Epithelial cell of prostate (primary cell): ENCODE data around the gene ITIH2.
"Not testable (repeated sequence)": the region's sequence is repeated elsewhere in the genome, so short reads cannot be mapped to it uniquely, and the experiment has no call there.

Experiments
- DNase-seq: peaks from one replicate; pipeline ENCODE4 v3.0.0-alpha.2; 2011; ENCODE audit warnings: low read depth, low spot score
- H3K27ac ChIP-seq: fragments of 450-650 bp; 2 replicates; pipeline ENCODE4 v1.5.1; 2017; ENCODE audit warnings: mild to moderate bottlenecking

The ITIH2 gene

GRCh38 chr10:7690885-7691597 lies 12.1 kb upstream of the ITIH2 start:
- not testable (repeated sequence) for DNase-seq, H3K27ac ChIP-seq

- not testable (repeated sequence) for DNase-seq, H3K27ac ChIP-seq
These were observed 10.7 kb upstream of the ITIH2 start for GRCh38 chr10:7692368-7692767.

DNA sequence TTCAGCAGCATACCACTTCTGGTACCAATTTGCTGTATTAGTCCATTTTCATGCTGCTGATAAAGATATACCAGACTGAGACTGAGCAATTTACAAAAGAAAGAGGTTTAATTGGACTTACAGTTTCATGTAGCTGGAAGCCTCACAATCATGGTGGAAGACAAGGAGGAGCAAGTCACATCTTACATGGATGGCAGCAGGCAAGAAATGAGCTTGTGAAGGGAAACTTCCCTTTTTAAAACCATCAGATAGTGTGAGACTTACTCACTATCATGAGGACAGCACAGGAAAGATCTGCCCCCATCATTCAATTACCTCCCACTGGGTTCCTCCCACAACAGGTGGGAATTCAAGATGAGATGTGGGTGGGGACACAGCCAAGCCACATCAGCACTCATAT lies 9.9 kb upstream of the ITIH2 start:
- DNase-seq, H3K27ac ChIP-seq: not testable (repeated sequence)

GRCh38 chr10:7696545-7696944 lies 6.6 kb upstream of the ITIH2 start:
- H3K27ac ChIP-seq, result no peak overlapping the region
- DNase-seq, result no peak

DNA sequence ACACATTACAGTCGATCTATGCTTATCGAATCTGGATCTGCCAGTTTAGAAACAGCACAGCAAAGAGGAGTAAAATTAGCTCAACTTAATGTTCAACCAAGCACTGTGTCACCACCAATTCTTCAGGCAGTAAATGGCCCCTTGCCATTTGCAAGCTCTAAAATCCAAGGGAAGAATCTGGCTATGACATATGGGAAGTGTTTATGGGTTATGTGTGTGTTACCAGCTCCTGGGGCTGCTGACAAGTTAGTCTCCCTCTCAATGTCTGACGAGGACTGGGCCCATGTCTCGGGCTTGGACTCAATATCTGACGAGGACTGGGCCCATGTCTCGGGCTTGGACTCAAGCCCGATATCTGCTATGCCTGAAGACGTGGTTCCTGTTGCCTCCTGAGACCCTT lies 5.7 kb upstream of the ITIH2 start:
- DNase-seq, result no peak
- H3K27ac ChIP-seq, result no peak overlapping the region

- peak; percentile 46 for DNase-seq
- H3K27ac ChIP-seq, result no peak overlapping the region
These were observed 2.5 kb upstream of the ITIH2 start for GRCh38 chr10:7700577-7701125.

GRCh38 chr10:7701158-7701742 lies 1.9 kb upstream of the ITIH2 start:
- no peak overlapping the region for H3K27ac ChIP-seq
- no peak for DNase-seq

DNA sequence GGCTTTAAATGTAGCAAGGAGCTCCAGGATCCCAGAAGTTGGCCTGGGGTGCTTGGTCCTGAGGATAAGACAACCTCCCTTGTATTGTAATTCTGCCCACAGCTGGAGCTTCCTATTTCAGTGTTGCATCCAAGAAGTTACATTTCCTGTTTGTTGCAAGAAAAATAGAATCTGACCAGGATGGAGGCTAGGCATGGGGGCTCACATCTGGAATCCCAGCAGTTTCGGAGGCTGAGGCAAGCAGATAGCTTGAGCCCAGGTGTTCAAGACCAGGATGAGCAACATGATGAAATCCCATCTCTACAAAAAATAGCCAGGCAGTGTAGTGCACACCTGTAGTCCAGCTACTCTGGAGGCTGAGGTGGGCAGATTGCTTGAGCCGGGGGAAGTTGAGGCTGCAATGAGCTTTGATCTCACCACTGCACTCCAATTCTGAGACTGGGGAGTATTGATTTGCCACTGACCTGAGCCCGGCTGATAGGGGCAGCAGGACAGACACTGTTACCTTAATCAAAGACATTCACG lies 766 bp upstream of the ITIH2 start:
- H3K27ac ChIP-seq, result no peak overlapping the region

GRCh38 chr10:7704071-7705016 lies 1.2 kb downstream of the ITIH2 start:
- no peak overlapping the region for H3K27ac ChIP-seq
- no peak for DNase-seq

More for the DNA sequence above, 766 bp upstream of the ITIH2 start:
- no peak for DNase-seq

DNA sequence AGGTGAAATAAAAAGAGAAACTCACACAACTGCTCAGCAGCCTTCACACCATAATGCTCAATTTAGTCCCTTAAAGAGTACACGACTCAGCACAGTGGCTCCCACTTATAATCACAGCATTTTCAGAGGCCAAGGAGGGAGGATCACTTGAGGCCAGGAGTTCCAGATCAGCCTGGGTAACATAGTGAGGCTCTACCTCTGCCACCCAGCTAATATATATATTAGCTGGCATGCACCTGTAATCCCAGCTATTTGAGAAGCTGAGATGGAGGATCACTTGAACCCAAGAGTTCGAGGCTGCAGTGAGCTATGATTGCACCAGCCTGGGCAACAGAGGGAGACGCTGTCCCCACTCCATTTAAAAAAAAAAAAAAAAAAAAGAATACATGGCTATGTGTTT lies 2.2 kb downstream of the ITIH2 start:
- no peak for DNase-seq
- H3K27ac ChIP-seq, result no peak overlapping the region

DNA sequence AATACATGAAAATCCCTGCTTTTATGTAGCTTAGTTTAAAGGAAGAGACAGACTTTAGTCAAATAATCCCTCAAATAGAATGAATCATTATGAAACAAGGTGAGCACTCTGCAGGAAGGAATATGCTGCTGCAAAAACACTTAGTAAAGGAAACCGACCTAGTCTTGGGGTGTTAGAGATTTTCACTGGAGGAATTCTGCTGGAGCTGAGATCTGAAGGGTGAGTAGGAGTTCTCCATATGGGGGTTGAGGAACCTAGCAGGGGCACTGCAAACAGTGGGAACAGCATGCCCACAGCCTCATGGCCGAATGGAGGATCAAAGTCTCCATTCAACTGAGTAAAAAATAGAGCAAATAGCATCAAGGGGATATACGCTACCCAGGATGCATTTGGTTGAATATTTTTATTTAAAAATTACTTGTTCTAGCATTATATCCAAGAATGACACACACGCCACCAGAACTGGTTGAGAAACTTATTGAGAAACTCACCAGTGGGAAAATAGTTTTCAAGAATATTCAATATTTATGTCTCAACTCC lies 3.5 kb downstream of the ITIH2 start:
- no peak overlapping the region for H3K27ac ChIP-seq
- DNase-seq, result no peak

DNA sequence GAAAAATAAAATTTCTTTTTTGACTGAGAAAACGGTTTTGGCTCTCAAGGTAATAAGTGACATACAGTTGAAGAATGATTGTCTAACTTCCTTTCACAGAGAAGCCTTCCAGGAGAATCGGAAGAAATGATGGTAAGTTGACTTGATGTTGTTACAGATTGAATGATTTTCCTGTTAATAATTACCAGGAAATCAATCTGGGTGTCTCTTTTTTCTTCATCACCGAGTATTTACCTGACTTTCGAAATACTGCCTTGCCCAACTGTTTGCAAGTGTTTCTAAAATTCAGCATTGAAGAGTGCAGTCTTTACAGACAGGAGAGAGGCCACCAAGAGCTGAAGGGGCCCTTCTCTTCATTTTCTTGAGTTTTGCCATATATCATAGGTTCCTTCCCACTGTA lies 4.0 kb downstream of the ITIH2 start:
- no peak for DNase-seq
- no peak overlapping the region for H3K27ac ChIP-seq

- H3K27ac ChIP-seq, result no peak overlapping the region
- no peak for DNase-seq
These were observed 4.9 kb downstream of the ITIH2 start for GRCh38 chr10:7707858-7708622.

- no peak for DNase-seq
- no peak overlapping the region for H3K27ac ChIP-seq
These were observed 5.7 kb downstream of the ITIH2 start for GRCh38 chr10:7708832-7709231.

DNA sequence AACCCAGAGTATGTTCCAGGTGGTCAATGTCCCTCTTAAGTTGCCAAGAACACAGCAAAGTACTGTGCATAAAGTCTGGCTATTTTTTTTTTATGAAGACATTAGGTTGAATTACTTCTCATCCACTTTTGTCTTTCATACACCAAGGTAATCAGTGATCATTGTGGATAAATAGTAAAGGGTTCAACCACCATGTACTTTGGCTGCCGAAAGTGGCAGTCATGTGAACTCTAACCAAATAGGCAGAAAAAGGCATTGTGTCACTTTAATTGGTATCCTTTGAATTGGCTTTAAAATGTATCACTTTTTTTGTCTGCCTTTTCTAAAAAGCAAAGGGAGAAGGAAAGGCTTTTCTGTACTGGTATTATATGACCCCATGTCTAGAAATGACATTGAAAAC lies 7.3 kb downstream of the ITIH2 start:
- no peak overlapping the region for H3K27ac ChIP-seq
- DNase-seq, result no peak

DNA sequence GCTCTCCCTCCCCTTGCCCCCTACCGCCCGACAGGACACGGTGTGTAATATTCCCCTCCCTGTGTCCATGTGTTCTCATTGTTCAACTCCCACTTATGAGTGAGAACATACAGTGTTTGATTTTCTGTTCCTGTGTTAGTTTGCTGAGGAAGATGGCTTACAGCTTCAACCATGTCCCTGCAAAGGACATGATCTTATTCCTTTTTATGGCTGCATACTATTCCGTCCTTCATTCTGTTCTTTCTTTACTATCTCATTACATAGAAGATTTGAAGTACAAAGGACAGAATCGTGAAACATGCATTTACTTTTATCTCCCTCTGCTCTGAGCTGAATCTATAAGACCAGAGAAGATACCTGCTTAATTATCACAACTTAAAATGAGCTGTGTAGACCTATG lies 8.0 kb downstream of the ITIH2 start:
- DNase-seq, H3K27ac ChIP-seq: not testable (repeated sequence)

- no peak overlapping the region for H3K27ac ChIP-seq
- DNase-seq, result no peak
These were observed 12.4 kb downstream of the ITIH2 start for GRCh38 chr10:7715515-7715914.

DNA sequence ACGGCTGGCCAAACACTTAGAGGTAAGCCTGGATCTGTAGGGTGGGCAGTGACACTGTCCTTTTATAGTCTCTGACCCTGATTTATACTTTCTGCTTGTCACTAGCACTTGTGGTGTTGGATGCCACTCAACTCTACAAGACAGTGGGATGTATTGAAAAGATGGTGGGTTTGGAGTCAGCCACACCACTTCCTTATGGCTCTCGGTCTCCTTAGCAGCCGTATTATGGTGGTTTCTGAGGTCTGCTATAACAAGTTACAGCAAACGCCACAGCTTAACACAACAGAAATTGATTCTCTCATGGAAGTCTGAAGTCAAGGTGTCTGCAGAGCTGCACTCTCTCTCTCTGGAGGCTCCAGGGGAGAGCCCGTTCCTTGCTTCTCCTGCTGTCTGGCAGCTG lies 14.7 kb downstream of the ITIH2 start:
- no peak for DNase-seq
- no peak overlapping the region for H3K27ac ChIP-seq

- H3K27ac ChIP-seq, result no peak overlapping the region
- no peak for DNase-seq
These were observed 15.6 kb downstream of the ITIH2 start for GRCh38 chr10:7718685-7719084.

DNA sequence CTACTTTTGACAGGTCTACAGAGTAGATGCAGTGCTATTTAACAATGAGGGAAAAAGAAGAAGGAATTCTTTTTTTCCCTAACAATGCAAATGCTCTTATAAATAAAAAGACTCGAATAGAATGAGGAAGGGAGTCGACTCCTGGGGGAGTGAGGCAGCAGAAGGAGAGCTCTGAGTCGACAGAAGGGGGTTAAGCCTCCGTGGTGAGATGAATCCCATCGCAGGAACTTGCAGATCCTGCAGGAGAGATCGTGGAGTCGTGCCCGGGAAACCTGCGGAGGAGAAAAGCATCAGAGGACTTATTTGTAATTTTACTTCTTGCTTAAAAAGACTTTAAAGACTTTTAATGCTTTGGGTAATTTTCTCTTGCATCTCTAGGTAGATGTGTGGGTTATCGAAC lies 17.4 kb downstream of the ITIH2 start:
- DNase-seq, result no peak
- no peak overlapping the region for H3K27ac ChIP-seq
